A549 treated with dexamethasone at 1 μM for 4 hours (cell line): ENCODE data around the gene KCTD12. TPM values are rescaled to one million over a fixed set of nuclear protein-coding genes. Genes with fewer than 3 reads are reported as not detected.

ENCODE experiments used
- total RNA-seq: library from RNA; stranded (reverse); fragments of 200-300 nt; extraction: Qiagen RNA extraction; gene quantifications from 5 replicates; pipeline ENCODE4 v1.2.3, GENCODE V29; 2022

Gene KCTD12
- 1.5 to 1.8 TPM (median 1.6 TPM) in 5 replicates for total RNA-seq

DNA sequence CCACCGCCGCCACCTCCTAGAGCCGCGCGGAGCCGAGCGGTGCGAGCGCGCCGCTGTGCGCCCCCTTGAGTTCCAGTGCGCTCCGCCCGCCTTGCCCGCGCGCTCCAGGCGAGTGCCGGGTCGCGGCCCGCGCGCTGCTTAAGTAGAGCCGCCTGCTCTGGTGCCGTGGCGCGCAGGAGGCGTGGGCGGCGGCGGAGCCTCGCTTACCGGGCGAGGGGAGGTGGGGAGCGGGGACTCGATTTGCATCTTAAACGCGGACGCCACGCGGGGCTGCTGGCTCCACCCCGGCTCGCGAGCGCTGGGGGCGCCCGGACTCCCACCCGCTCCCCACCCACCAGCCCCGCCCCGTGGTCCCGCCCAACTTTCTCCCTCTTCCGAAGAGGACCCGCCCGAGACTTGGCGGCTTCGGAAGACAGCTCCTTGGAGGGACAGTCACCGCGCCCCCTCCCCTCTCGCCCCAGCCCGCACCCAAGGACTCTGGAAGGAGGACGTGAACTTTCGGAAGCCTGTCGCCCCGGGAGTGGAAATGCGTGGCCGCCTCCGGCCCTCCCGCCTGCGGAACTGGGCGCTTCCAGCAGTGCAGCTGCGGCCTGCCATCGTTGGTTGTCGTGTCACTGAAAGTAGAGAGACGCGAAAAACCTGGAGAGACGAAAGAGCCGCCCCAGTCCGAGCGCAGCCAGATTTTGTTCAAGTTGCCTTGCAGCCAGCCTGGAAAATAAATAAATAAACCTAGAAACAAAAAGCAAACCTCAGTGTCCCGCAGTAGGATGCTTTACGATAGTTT lies at the start of gene KCTD12:
Gene KCTD12, minus strand, starts transcription at position 114 of the 784 bp plus-strand sequence. CDS start 257 bp downstream, outside the sequence.

Other genes starting within 250 kb of the KCTD12 start
- not detected in 5 replicates for gene ACOD1, start 62.1 kb upstream of the KCTD12 start, total RNA-seq
- 7.2 to 10.0 TPM (median 9.0 TPM) in 5 replicates for gene CLN5, start 105.7 kb upstream of the KCTD12 start, total RNA-seq
- 16.1 to 22.0 TPM (median 18.3 TPM) in 5 replicates for gene FBXL3, start 140.8 kb upstream of the KCTD12 start, total RNA-seq